MM.1S (cell line): ENCODE data around the gene PTPRK.

ENCODE experiments used
- EZH2 ChIP-seq: fragments of 300-600 bp; sonication (generic); optimal IDR thresholded peaks from 2 replicates; pipeline ENCODE3; 2017; ENCODE audit warnings: low read depth, mild to moderate bottlenecking, antibody characterized with exemption, low read length, mixed read lengths
- EZH2phosphoT487 ChIP-seq: fragments of 300-600 bp; sonication (generic); IDR thresholded peaks from 2 replicates; pipeline ENCODE4 v1.6.1; 2018; ENCODE audit warnings: antibody characterized with exemption, low read length
- TF ChIP-seq, protein P1 (sequence below): fragments of 300-600 bp; sonication (generic); IDR thresholded peaks from 2 replicates; pipeline ENCODE4 v1.5.1; 2016; ENCODE audit warnings: antibody characterized with exemption, low read length, mixed read lengths

GRCh38 chr6:128567029-128567428 lies 46.6 kb upstream of the PTPRK start:
- TF ChIP-seq, protein P1, sequence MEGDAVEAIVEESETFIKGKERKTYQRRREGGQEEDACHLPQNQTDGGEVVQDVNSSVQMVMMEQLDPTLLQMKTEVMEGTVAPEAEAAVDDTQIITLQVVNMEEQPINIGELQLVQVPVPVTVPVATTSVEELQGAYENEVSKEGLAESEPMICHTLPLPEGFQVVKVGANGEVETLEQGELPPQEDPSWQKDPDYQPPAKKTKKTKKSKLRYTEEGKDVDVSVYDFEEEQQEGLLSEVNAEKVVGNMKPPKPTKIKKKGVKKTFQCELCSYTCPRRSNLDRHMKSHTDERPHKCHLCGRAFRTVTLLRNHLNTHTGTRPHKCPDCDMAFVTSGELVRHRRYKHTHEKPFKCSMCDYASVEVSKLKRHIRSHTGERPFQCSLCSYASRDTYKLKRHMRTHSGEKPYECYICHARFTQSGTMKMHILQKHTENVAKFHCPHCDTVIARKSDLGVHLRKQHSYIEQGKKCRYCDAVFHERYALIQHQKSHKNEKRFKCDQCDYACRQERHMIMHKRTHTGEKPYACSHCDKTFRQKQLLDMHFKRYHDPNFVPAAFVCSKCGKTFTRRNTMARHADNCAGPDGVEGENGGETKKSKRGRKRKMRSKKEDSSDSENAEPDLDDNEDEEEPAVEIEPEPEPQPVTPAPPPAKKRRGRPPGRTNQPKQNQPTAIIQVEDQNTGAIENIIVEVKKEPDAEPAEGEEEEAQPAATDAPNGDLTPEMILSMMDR = no peak
- TF ChIP-seq EZH2 (no peak), EZH2phosphoT487 (no peak)
